SK-N-SH (cell line): Measurements from ENCODE around the gene FMNL2.

ENCODE experiments used
- CHD2 ChIP-seq: fragments of 150-350 bp; IDR thresholded peaks from 2 replicates; pipeline ENCODE4 v1.6.1; 2018; ENCODE audit warnings: low read length; ENCODE audit not compliant: partially characterized antibody
- CTCF ChIP-seq: fragments of 200-600 bp; sonication (generic); IDR thresholded peaks from 2 replicates; pipeline ENCODE4 v1.6.1; 2017; ENCODE audit warnings: antibody characterized with exemption, mild to moderate bottlenecking, moderate library complexity
- ELF1 ChIP-seq: IDR thresholded peaks from 2 replicates; pipeline ENCODE4 v1.4.0; 2012
- FOXM1 ChIP-seq: IDR thresholded peaks from 2 replicates; pipeline ENCODE4 v1.4.0; 2012; ENCODE audit warnings: low read depth, mild to moderate bottlenecking
- POLR2AphosphoS5 ChIP-seq: IDR thresholded peaks from 2 replicates; pipeline ENCODE4 v1.6.1; 2012; ENCODE audit warnings: low read depth, low read length
- RAD21 ChIP-seq: IDR thresholded peaks from 2 replicates; pipeline ENCODE4 v1.6.1; 2012; ENCODE audit warnings: mild to moderate bottlenecking, low read length
- RFX5 ChIP-seq: IDR thresholded peaks from 2 replicates; pipeline ENCODE4 v1.6.1; 2012; ENCODE audit warnings: mild to moderate bottlenecking, improper control_type of control experiment, low read length
- TAF1 ChIP-seq: IDR thresholded peaks from 2 replicates; pipeline ENCODE4 v1.6.1; 2012; ENCODE audit warnings: low read depth, mild to moderate bottlenecking, low read length, moderate library complexity, borderline replicate concordance
- USF2 ChIP-seq: fragments of 150-350 bp; IDR thresholded peaks from 2 replicates; pipeline ENCODE4 v1.6.1; 2017; ENCODE audit warnings: antibody characterized with exemption, low read length, low read depth, borderline replicate concordance
- ZBTB33 ChIP-seq: IDR thresholded peaks from 2 replicates; pipeline ENCODE4 v1.4.0; 2012; ENCODE audit warnings: low read depth, borderline replicate concordance
- TF ChIP-seq, protein P1 (sequence below): IDR thresholded peaks from 2 replicates; pipeline ENCODE4 v1.4.0; 2012; ENCODE audit warnings: low read depth

DNA sequence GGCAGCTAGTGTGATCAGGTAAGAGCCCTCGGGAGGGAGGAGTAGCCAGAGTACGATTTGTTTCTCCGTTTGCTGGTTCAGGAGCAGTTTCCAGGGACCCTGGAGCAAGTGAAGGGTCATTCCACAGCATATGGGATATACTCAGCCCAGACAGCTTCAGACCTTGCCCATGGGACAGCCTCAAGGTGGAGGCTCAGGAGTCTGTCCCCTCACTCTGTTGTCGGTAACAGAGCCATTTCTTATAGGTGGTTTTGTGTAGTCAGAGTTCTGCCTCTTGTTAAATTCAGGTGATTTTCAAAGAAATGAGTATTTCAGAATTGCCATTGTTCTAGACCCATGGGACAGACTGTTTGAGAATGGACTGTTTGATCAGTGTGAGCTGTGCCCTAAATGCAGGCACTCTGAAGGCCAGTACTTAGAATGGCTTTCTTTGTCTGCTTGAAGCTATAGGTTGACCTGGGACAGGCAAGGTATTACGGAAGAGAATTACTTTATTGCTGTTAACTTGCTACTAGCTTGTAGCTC, 15.2 kb downstream of the FMNL2 start:
- TF ChIP-seq TAF1 (no peak), CTCF (no peak), RAD21 (no peak), CHD2 (no peak), ELF1 (no peak), USF2 (no peak), FOXM1 (no peak), POLR2AphosphoS5 (no peak), ZBTB33 (no peak), RFX5 (no peak)
- TF ChIP-seq, protein P1, sequence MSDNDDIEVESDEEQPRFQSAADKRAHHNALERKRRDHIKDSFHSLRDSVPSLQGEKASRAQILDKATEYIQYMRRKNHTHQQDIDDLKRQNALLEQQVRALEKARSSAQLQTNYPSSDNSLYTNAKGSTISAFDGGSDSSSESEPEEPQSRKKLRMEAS: no peak
